Bone marrow (tissue), 2 donors: Measurements from ENCODE around the gene PRDM16.

Source experiments
- DNase-seq, 2 donors: peaks; one replicate each; lab custom pipeline; 2025; lab: John Stamatoyannopoulos, UW

PRDM16 gene

GRCh38 chr1:3124246-3124645 is 55.2 kb downstream of the PRDM16 start:
- DNase-seq: no peak

- DNase-seq: no peak
Observed at GRCh38 chr1:3125078-3125477, 56.1 kb downstream of the PRDM16 start.

- no peak for DNase-seq
Observed at GRCh38 chr1:3125546-3126368, 56.8 kb downstream of the PRDM16 start.

DNA sequence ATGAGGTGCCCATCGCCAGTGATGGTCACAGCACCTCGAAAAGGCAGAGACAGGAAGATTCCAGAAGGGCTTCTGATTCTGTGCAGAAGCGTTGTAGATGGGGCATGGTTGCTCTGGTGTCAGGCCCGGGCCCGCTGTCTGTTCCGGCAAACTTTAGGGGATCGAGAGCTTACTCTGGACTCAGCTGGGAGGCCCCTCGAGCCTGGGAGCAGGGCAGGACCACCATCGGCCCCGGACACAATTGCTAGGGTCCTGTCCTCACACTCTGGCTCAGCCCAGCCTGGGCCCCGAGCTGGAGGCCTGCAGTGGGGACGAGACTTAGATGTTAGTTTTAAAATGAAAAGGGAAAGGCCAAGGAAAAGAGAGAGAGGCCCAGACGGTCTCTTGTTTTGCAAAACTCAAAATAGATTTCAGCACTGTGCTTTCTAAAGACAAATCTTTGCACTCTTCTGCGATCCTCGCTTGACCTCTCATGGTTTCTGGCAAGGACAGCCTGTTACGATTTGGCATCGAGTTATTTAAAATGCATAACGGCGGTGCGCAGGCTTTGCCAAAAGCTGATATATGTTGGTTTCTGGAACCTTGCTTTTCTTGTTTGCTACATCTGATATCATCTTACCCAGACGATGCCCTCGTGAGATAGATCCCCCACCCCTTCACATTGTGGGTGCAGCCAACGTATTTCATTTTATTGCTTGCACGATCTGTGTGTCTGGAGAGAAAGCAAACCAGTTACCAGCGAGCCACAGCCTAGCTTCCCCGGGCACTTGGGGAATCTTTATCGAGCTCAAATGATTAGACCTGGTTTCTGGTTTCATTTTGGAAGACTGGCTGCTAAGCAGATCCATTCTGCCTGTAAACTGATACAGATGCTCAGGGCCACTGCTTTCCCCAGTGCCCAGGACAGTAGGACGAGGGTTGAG is 58.0 kb downstream of the PRDM16 start:
- DNase-seq: no peak

- DNase-seq: no peak
Observed at GRCh38 chr1:3127738-3128137, 58.7 kb downstream of the PRDM16 start.

- no peak for DNase-seq
Observed at GRCh38 chr1:3128431-3129132, 59.6 kb downstream of the PRDM16 start.

DNA sequence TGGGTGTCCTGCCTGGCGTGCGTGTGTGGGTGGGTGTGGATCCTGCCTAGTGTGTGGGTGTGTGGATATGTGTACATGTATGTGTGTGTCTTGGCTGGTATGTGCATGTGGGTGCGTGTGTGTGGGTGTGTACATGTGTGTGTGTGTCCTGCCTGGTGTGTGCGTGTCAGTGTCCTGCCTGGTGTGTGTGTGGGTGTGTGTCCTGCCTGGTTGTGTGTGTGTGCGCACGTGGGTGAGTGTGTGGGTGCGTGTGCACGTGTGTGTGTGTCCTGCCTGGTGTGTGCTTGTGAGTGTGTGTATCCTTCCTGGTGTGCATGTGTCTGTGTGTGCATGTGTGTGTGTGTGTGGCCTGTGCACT is 60.1 kb downstream of the PRDM16 start:
- no peak for DNase-seq

DNA sequence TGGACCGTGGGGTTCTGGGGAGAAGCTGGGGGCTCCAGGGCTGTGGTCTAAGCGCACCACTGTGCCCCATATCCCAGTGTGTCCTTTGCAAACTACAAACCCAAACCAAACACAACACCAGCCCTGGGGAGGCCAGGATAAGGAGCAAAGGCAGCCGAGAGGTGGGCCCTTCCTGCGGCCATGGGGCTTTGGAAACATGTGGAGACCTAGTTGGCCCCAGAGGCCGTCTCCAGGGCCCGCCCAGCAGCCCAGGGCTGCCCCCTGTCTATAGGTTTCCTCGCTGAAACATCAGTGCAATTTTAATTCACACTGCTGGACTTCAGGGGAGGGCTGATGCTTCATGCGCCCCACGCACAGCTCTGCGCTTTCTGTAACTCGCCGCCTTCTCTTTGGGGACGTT is 61.3 kb downstream of the PRDM16 start:
- no peak for DNase-seq

DNA sequence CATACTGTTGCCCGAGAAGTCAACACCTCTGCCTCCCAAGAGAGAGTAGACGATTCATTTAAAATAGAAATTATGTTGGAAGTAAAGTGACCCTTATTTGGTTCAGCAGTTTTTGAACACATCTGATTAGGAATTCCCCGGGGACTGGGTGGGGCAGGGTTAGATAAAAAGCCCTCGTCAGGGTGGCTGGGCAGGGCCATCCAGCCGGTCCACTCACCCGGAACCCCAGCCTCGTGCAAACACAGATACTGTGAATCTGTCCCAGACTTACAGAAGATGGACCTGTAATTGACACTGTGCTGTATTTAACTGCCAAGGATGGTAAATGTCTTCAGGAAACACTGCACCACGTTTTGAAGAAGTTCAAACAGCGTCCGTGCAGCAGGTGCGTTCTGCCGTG is 63.7 kb downstream of the PRDM16 start:
- no peak for DNase-seq

- no peak for DNase-seq
Observed at GRCh38 chr1:3133686-3134085, 64.7 kb downstream of the PRDM16 start.

- no peak for DNase-seq
Observed at GRCh38 chr1:3134381-3135072, 65.5 kb downstream of the PRDM16 start.

DNA sequence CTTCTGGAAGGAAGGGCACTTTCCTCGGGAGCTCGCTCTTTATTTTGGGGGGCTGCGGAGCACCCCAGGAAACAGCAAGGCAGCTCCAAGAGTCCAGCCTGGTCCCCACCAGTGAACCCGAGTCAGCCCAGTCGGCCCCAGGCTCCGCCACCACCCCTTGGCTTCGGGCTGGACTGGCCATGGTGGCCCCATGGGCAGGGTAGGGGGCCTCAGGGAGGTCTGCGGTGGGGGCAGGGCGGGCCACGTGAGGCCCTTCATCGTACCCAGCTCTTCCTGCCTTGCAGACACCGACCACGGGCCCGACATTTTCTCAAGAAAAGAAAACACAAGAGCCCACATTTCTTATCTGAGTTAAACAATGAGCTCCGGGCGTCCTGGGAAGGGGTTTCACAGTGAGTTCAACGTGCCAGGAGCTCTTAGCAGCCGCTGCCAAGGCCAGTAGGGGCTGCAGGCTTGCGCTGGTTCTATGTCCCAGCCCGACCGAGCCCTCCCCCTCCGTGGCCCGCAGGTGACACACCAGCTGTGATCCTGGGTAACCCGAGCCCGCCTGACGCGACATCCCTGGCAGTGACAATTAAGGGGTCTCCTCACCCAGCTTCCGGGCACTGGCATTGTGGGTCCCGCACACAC is 66.2 kb downstream of the PRDM16 start:
- no peak for DNase-seq

GRCh38 chr1:3135744-3136455 is 66.9 kb downstream of the PRDM16 start:
- DNase-seq: no peak

GRCh38 chr1:3136532-3136931 is 67.5 kb downstream of the PRDM16 start:
- DNase-seq: no peak

DNA sequence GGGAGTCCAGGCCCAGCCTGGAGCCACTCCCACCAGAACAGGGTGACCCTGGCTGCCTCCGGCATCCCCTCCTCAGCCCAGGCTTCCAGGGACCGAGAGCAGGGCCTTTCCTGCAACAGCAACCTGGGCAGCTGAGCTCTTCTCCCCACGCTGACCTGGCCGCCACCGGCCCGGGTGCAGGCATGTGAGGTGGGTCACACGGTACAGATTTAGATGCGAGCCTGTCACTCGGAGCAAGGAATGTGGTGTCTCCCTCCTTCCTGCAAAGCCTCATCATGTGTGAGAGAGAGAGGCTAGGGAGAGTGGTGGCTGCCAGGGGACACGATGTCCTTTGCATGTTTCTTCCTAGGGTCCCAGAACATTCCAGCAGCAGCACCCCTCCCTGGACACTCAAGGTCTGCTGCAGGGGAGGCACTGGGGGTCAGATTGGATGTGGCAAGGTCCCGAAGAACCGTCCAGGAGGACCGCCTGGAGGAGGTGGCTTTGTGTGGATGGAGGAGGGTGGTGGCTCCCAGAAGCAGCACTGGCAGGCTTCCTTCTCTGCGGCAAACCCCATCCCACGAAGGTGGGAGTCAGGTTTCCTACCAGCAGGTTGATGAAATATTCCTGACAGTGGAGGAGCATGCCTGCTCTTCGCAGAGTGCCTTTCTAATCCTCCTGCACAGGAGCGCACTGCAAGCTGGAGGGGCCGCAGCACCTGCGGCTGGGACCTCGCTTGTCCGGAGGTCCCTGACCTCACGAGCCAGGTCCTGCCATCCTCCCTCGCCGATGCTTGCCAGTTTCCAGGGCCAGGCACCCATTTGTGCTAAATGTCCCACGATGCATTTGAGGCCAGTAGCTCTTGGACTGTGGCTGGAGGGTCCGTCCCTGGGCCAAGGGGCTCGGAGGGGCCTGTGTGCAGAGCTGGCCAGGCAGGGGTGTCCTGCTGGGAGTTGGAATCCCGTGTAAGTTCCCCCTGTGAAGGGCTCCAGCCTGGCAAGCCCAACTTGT is 68.4 kb downstream of the PRDM16 start:
- no peak for DNase-seq

GRCh38 chr1:3138623-3139151 is 69.7 kb downstream of the PRDM16 start:
- DNase-seq: no peak

GRCh38 chr1:3139451-3139852 is 70.4 kb downstream of the PRDM16 start:
- DNase-seq: no peak

DNA sequence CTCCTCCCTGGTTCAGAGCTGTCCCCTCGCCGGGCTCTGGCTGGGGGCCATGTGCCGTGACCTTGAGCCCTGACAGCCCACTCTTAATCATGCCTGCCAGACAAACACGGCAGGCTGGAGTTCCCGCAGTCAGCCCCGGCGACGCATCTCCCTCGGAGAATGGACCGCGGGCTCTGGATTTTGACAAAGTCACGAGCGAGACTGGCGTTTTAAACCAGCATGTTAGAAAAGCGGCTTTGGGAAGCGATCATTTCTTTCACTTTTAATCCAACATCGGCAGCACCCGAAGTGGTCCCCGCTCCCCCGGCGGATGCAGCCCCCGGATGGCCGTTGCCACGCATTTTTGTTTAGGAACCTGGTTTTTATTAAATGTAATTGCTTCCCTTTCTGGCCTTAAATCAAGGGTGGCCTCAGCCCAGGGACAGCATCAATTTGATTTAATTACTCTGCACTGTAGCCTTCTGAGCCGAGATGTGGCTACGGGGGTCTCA is 70.9 kb downstream of the PRDM16 start:
- no peak for DNase-seq

DNA sequence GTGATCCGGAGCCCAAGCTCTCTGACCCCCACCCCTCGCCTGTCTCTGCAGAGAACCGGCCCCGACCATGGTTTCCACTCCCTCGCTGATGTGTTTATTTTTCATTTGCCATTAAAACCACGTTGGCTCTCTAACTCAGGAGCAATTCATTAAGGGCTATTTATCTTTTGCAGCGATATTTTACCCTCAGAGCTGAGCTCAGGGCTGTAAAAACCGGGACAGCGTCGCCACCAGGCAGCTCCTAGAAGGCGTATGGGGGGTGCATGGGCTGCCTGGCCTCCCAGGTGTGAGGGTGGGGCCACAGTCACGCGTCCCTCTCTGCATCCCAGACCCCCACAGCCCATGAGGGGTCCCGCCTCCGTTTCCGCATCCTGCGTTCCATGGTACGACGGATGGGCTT is 71.4 kb downstream of the PRDM16 start:
- DNase-seq: no peak
